ENCODE measurements around the gene XPC.

XPC gene

DNA sequence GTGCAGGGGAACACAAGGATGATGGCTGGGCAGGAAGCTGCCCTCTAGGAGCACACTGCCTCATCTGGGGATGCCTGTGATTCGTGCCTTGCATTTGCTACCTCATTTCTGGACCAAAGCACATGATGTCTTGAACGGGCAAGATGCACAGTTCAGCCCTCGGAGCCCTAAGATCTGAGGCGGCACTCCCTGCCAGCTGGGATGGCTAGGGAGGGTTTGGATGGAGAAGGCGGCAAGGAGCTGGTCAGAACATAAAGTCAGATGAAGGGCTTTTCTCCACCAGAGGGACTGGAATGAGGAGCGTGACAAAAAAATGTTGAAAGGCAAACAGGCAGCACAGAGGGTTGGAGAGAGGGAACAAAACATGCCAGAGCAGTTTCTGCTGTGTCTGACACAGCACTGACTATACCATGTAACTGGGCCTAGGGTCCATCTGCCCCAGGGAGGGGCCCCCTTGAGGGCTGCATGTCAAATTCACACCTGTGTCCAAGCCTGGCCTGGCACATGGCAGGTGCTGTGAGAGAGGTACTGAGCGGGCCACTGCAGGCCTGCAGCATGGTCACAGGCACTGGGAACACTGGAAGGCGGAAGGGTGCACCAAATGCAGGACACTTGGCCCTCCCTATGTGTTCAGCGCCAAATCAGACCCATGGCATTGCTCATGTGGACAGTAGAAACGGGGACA lies 31.9 kb downstream of the XPC start:
- DNase-seq: no peak

DNA sequence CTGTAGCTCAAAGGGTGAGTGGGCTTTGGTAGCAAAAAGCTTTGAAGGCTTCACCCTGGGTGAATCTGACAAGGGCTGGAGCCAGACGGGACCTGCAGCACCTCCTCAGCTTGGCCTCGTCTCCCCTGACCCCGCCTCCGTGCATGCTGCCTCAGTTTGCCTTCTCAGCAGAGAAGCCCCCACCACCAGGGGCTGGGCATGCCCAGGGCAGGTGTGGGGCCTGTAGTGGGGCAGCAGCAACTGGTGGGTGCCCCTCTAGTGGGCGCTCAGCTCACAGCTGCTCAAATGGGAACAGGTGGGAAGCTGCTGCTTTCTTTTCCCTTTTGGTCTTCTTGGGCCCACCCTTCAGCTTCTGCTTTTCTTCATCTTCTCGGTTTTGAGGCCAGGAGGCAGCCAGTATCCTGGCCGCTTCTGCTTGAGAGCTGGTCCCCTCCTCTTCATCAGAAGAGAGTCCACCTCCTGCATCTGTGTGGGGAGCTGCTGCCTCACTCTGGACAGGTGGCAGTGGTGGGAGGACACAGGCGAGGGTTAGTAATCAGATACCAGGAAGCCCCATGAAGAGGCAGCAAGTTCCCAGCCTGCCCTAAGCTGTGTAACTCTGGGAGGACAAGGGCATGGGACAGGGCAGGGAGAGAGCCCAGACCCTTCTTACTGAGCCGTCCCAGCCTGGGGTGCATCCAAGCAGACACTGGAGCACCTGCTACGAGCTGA lies 32.6 kb downstream of the XPC start:
- no peak for DNase-seq

DNA sequence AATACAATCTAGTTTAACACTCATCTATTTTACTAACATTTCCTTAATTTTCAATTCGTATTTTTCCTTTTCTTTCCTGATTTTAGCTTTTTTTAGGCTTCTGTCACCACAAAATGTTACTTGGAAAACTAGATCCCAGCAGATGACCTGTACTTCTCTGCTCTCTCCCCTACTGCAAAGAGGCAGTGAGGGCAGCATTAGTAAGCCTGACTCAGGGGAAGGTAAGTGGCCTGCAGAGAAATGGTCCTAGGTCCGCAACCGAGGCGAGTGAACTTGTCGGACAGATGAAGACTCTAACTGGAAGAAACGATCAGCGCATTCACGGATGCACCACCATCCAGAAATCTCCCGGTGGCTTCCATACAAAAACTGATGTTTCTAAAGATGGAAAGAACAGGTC lies 33.2 kb downstream of the XPC start:
- no peak for DNase-seq

DNA sequence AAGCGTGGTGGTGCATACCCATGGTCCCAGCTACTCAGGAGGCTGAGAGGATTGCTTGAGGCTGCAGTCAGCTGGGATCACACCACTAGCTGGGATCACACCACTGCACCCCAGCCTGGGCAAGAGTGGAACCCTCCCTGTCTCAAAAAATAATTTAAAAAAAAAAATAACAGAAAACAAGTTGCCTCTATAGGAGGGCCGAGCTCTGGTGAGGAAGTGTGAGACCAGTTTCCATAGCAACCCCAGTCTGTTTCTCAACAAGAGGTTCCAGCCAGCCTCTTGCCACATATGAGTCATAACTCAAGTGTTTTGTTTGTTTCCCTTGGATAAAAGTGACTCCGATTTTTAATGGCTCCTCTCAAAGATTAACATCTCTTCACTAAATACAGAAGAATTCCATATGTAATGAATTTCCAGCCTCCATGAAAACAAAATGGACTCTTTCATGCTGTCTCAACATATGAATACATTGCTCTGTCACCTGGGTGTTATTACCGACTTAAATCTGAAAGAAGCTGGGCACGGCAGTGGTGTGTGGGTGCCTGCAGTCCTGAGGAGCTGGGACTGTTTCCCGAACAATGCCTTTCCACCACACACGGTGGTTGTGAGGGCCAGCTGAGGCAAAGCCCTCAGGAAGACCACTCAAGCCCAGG lies 33.9 kb downstream of the XPC start:
- peak; percentile 10 for DNase-seq

DNA sequence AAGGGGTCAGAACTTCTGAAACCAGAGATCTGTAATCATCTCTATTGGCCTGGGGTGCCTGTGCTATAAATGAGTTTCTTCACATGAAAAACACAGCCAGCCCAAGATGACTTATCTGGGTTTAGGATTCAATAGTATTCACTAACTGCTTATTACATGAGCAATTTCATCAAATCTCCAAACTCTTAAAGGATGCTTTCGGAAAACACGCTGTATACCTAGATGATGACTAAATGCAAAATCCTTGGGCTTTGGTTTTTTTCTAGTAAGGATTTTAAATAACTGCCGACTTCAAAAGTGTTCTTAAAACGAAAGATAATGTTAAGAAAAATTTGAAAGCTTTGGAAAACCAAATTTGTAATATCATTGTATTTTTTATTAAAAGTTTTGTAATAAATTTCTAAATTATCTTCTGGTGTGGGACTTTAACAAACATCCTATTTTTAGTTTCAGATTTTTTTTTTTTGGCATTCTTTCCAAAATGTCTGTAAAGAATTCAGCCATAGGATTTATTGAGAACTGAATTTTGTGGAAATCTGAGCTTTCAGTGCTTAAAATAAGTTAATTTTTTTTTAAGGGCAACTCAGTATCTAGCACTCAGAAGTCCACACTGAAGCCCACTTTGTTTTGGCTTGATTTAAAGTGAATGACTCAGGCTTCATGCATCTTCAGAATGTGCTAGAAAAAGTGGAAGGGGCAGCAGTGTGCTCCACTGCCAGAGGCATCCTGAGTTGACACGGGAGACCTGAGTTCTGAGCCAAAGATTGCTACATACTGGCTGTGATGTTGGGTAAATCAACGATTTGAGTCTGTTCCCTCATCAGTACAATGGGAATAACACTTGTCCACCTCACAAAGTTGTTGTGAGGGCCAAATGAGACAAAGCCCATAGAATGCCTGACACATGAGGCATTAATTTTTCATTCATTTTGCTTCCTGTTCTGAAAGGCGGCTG lies 34.9 kb downstream of the XPC start:
- DNase-seq: no peak

GRCh38 chr3:14142567-14143270 lies 35.7 kb downstream of the XPC start:
- no peak for DNase-seq

DNA sequence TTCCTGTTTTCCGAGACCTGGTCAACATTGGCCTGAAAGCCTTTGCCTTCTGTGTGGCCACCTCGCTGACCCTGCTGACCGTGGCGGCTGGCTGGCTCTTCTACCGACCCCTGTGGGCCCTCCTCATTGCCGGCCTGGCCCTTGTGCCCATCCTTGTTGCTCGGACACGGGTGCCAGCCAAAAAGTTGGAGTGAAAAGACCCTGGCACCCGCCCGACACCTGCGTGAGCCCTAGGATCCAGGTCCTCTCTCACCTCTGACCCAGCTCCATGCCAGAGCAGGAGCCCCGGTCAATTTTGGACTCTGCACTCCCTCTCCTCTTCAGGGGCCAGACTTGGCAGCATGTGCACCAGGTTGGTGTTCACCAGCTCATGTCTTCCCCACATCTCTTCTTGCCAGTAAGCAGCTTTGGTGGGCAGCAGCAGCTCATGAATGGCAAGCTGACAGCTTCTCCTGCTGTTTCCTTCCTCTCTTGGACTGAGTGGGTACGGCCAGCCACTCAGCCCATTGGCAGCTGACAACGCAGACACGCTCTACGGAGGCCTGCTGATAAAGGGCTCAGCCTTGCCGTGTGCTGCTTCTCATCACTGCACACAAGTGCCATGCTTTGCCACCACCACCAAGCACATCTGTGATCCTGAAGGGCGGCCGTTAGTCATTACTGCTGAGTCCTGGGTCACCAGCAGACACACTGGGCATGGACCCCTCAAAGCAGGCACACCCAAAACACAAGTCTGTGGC lies 36.6 kb downstream of the XPC start:
- no peak for DNase-seq

GRCh38 chr3:14141144-14141543 lies 37.3 kb downstream of the XPC start:
- no peak for DNase-seq

DNA sequence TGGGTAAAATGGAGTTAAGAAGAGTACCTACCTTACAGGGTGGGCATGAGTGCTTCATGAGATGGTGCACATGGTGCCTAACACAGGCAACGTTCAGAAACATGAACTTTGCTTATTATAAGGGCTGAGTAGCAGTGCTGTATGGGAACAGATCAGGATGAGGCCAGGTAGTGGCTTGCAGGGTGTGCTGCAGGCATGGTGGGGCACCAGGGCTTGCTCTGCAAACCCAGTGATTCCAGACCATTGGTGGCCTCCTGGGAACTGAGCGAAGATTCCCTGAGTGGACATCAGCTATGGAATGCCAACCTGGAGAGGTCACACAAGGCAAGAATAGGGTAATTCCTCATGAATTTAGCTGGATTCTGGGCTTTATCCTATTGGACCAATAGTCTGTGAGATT lies 37.7 kb downstream of the XPC start:
- DNase-seq: no peak

- DNase-seq: no peak
Measured at GRCh38 chr3:14139771-14140170, 38.6 kb downstream of the XPC start.

DNA sequence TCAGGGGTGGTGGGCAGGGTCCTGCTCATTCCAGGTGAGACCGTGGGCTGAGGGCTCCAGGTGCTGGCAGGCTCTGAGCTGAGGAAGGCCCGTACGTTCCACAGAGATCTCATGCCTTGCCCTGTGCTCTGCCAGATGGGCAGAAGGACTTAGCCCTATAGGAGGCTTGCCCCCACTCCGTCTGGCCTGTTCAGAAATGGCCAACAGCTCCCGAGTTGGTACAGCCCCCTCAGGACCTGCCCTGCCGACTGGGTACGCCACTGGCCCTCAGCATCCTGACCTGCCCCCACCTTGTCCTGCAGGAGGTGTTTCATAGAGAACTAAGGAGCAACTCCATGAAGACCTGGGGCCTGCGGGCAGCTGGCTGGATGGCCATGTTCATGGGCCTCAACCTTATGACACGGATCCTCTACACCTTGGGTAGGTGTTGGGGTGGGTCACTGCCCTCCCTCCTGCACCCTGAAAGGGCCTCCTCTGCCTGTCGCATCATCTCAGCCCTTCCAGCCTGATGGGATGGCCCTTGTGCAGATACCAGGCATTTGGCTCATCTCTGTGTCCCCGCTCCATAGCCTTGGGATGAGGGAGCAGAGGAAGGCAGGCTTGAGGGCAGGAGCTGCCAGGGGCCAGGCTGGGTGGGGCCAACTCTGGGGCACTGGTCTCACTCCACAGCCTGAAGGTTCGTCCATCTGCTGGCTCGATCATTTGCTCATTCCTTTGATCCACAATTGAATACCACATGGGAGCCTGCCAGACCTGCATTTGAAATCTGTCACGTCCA lies 39.3 kb downstream of the XPC start:
- no peak for DNase-seq

DNA sequence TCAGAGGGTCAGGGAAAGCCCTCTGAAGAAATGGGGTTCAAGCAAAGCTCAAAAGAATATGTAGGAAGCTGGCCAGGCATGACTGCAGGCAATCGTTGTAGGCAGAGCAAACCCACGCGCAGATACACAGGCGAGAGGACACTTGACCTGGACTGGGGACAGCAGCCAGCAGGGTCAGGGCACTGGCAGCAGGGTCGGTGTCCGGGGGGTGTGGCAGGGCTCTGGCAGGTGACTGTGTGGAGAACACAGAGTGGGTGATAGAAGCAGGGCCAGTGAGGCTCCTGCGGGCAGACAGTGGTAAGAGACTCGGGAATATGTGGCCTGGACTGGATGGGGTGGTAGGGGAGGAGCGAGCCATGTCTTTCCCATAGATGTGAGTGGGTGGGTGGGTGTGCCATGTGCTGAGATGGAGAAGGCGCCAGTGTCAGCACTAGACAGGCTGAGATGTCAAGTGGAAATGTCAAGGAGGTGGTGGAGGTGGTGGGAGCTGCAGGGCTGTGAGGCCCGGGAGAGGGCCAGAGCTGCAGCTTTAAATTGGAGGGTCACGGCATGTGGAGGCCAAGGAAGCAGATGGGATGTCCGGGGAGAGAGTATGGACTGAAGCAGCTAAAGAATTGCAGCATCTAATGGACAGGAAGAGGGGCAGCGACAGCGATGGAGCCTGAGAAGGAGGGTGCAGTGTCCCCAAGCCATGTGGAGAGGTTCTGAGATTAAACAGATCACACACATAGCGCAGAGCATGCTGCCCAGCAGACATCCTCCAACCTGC lies 40.1 kb downstream of the XPC start:
- DNase-seq: no peak

DNA sequence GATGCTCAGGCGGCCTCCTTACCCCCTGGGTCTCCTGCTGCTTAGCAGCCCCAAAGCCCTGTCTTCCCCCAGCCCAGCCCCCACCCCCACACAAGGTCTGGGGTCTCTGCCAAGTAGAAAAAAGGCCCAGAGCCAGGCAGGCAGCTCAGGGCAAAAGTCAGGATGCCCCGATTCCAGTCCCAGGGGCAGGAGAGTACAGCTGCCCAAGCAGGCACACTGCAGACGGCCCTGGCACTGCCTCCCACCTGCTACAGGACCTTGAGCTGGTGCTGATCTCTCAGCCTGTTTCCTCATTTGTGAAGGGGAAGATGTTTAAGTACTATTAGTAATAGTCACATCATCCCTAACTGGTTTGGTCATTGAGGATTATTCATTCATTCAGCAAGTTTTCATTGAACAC lies 41.0 kb downstream of the XPC start:
- DNase-seq: no peak

DNA sequence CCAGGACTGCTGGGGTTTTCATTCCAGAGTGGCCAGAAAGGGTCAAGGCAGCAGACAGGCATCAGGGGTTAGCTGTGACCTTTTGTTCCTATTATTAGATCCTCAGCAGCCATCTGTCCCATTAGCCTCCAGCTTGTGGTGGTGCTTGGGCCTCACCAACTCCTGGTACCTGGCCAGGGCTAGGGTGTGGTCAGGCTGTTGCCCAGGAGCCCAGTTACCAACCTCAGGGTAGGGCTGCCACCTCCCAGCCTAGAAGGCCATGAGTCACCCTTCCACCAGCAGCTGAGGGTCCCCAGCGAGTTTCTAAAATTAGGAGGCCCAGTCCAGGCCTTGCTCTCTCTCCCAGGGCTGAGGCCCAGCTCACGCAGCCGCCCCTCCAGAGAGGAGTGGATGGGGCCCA lies 41.4 kb downstream of the XPC start:
- no peak for DNase-seq

DNA sequence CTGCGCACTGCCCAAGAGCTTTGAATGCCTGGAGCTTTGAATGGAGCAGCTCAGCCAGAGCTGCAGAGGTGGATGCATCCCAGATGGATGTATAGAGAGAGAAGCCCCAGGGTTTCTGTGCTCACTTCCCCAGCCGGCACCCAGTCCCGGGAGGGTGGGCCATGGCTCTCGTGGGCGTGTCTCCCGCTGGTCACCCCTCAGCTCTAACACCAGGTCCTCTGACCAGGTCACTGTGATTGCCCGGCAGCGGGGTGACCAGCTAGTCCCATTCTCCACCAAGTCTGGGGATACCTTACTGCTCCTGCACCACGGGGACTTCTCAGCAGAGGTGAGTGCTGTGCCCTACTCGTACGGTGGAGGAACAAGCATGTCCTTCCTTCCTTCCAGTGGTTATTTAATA lies 42.8 kb downstream of the XPC start:
- no peak for DNase-seq

GRCh38 chr3:14134291-14134690 lies 44.1 kb downstream of the XPC start:
- no peak for DNase-seq

DNA sequence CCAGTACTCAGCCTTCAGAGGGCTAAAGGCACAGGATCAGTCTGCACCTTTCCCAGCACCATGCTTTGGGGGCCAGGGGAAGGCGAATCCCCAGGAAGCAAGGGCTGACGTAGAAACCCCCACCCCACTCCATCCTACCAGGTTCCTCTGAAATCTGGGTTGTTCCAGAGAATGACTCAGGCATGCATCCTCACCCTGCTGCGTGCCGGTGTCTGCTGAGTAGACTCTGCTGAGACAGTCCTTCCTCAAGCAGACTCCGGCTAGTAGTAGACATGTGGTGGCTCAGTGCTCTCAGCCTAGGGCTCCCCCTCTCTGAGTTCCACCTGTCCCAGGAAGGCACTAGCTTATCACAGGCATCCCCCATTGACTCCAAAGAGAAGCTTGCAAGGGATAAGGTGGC lies 44.5 kb downstream of the XPC start:
- DNase-seq: no peak

DNA sequence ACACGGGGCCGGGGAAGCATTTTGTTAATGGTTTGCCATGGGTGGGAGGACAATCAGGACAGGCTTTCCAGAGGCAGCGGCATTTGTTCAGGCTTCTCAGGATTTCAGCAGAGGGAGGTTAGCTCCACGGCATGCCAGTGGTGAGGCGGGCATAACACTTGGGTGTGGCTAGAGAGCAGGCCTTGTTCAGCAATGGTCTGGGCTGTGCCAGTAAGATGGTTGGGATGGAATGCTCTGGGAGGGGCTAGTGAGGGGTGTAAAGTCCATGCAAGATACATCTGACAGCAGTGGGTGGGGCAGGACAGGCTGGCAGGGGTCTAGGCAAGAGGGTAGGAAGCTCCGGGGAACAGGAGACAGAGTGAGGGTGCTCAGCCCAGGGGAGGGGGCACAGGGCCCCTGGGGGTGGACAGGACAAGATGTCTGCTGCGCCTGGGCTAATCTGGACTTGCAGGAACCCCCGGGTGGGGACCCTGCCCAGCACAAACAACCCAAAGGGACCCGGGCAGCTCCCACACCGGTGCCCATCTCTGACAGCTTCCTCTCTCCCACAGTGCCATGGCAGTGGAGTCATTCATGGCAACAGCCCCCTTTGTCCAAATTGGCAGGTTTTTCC lies 45.1 kb downstream of the XPC start:
- no peak for DNase-seq

GRCh38 chr3:14132689-14133088 lies 45.7 kb downstream of the XPC start:
- no peak for DNase-seq

GRCh38 chr3:14132120-14132519 lies 46.3 kb downstream of the XPC start:
- no peak for DNase-seq

Measured in NCI-H82 (cell line).